Measurements from ENCODE around the gene THOC1. TPM values are rescaled to one million over a fixed set of nuclear protein-coding genes. Genes with fewer than 3 reads are reported as not detected.
"Not testable (repeated sequence)": the region's sequence is repeated elsewhere in the genome, so short reads cannot be mapped to it uniquely, and the experiment has no call there.

THOC1 gene
- total RNA-seq, 3 donors from 2014 or later, result 51.5 to 54.6 (median 51.6) TPM

DNA sequence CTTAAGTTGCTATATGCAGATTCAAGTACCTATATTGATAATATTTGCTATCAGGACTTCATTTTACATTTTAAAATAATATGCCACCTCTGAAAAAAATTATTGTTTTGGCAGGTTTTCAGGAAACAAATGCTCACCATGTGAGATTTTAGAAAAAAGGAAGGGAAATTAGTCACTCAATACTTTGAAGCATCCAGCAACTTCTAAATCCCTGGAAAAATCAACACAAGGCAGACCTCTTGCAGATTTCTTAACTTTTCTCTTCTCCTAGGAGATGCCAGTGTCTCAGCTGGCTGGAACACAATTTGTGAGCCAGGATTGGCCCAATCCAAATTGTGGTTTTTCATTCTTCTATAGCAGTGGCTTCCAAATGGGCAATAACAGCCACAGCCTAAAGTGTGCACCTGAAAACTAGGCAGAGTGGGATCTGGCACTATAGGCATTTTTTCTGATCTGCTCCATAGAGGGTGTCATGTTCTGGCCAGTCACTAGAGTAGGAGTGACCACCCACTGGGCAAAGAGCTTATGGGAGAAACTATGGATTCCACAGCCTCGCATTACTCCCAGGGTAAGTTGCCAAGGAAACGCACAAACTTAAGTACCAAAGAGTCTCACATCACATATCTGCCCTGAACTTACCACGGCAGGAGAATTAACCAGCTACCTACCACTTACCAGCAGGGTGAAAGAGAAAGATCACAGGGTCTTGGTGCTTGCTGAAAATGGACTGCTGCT, 28.1 kb upstream of the THOC1 start:
- Mint-ChIP-seq H3K4me1 (ENCODE audit: low read depth) (no peaks in the 10 kb centered on the region), H3K9me3 (peaks cover 4% of the 10 kb centered on the region), H3K27me3 (ENCODE audit: low read depth) (no peaks in the 10 kb centered on the region), H3K4me3 (no peak overlapping the region), H3K36me3 (ENCODE audit: insufficient read depth) (no peaks in the 10 kb centered on the region)
- ATAC-seq (no peak), DNase-seq (no peak)

DNA sequence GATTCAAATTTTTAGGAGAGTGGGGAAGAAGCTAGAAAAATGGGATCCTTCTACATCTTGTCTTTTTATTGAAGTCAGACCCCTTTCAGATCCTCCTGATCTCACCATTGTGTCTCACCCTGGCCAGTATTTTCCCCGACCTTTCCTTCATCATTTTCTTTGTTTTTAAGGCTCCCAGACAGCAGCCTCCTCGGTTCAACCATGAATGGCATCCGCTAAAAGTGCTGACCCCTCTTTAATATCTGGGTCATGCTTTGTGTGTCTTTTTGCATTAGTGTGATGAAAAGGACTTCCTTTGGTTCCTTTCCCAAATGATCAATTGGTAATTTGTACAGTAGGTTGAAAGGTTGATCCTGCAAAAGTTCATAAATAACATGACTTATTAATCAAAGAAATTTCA, 26.7 kb upstream of the THOC1 start:
- H3K9me3 Mint-ChIP-seq, result no peaks in the 10 kb centered on the region

DNA sequence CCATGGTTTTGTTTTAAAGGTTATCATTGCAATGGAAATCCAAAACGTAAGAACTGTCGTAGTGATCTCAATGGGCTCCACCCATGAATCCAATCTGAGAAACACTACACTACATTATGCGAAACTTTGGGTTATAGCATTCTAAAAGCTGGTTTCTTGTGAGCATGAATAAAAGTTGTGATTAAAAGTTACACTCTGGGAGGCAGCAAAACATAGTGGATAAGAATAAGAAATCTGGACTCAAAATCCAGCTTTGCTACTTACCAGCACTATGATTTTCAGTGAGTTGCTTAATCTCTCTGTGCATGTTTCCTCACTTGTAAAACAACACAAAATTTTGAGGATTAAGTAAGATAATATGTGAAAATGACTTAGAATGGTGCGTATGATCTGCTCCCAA, 25.7 kb upstream of the THOC1 start:
- H3K27me3 Mint-ChIP-seq (ENCODE audit: low read depth), result peaks cover 6% of the 10 kb centered on the region
- no peak for DNase-seq
- no peak for ATAC-seq
- no peaks in the 10 kb centered on the region for H3K36me3 Mint-ChIP-seq (ENCODE audit: insufficient read depth)
- no peaks in the 10 kb centered on the region for H3K9me3 Mint-ChIP-seq
- H3K4me1 Mint-ChIP-seq (ENCODE audit: low read depth), result no peaks in the 10 kb centered on the region
- no peak overlapping the region for H3K4me3 Mint-ChIP-seq

More for the DNA sequence above, 26.7 kb upstream of the THOC1 start:
- no peaks in the 10 kb centered on the region for H3K36me3 Mint-ChIP-seq (ENCODE audit: insufficient read depth)
- no peaks in the 10 kb centered on the region for H3K4me1 Mint-ChIP-seq (ENCODE audit: low read depth)
- H3K4me3 Mint-ChIP-seq, result no peak overlapping the region
- peaks cover 6% of the 10 kb centered on the region for H3K27me3 Mint-ChIP-seq (ENCODE audit: low read depth)
- DNase-seq (no peak), ATAC-seq (no peak)

DNA sequence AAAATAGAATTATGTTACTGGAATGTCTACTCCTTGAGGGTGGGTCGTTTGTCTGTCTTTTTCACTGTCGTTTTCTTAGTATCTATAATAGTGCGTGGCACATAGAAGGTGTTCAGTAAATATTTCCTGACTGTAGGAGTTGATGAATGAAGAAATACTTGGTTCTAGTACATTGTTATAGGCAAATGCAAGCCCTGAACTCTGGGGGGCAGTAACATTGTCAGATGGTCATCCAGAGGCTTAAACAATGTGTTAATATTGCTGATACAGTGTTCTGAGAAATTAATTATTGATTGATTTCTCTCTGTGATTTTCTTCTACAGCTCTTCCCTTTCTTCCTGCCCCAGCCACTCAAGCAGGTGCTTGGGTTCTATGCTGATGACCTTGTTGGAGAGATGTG, 24.4 kb upstream of the THOC1 start:
- ATAC-seq (no peak), DNase-seq (no peak)
- Mint-ChIP-seq H3K4me3 (no peak overlapping the region), H3K4me1 (ENCODE audit: low read depth) (no peaks in the 10 kb centered on the region), H3K36me3 (ENCODE audit: insufficient read depth) (no peaks in the 10 kb centered on the region), H3K27me3 (ENCODE audit: low read depth) (peaks cover 6% of the 10 kb centered on the region), H3K9me3 (no peaks in the 10 kb centered on the region)

DNA sequence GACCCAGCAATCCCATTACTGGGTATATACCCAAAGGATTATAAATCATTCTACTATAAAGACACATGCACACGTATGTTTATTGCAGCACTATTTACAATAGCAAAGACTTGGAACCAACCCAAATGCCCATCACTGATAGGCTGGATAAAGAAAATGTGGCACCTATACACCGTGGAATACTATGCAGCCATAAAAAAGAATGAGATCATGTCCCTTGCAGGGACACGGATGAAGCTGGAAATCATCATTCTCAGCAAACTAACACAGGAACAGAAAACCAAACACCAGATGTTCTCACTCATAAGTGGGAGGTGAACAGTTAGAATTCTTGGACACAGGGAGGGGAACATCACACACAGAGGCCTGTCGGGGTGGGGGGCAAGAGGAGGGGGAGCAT, 22.1 kb upstream of the THOC1 start:
- not testable (repeated sequence) for ATAC-seq; DNase-seq; H3K4me1 Mint-ChIP-seq (ENCODE audit: low read depth); H3K36me3 Mint-ChIP-seq (ENCODE audit: insufficient read depth); H3K27me3 Mint-ChIP-seq (ENCODE audit: low read depth); H3K9me3 Mint-ChIP-seq; H3K4me3 Mint-ChIP-seq

DNA sequence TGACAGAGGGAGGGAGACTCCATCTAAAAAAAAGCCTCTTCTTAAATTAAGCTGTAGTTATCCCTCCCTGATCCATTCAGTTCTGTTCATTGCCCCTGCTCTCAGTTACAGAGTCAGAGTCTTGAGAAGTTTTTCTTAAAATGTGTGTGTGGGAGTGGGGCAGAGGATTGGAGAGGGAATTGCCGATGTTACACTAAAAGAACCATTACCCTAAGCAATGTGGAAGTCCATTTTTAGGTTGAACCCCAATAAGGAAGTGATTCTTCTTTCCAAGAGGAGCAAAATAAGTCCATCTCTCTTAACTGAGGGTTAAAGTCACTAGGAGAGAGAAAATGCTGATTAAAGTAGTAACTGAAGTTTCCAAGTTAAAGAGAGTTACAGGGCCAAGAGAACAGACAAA, 21.2 kb upstream of the THOC1 start:
- Mint-ChIP-seq H3K36me3 (ENCODE audit: insufficient read depth) (no peaks in the 10 kb centered on the region), H3K4me3 (no peak overlapping the region), H3K9me3 (no peaks in the 10 kb centered on the region), H3K27me3 (ENCODE audit: low read depth) (peaks cover 9% of the 10 kb centered on the region), H3K4me1 (ENCODE audit: low read depth) (peaks cover 5% of the 10 kb centered on the region)
- ATAC-seq (no peak), DNase-seq (no peak)

DNA sequence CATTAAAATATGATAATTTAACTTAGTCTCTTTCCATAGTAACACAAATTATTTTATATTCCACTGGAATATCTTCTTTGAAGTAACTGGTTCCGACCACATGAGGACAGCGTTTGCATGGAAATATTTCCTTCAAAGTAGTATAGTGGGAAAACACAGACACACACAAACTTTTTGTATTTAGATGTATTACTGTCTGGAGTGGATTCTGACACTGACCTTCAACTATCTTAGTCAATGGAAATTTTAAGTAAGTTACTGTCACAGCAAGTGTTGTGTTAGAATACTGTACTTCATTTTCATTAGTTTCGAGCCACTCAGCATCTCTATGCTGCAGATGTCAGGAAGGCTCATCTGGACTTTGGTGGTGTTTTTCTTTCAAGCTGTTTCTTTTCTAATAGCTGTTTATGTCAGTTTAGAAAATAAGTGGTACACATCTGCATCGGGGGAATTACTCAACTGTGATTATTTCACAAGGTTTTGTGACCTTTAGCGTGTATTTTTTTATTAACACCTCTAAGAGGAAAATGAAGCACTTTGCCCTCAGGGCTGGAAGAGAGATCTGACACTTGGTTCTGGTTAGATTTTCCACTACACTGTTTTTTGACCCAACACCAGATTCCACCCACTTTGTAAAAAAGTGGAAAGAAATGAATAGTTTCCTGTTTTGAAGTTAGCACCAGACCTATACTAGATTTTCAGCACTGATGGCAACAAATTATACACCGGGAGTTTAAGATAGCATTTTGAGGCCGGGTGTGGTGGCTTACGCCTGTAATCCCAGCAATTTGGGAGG, 18.9 kb upstream of the THOC1 start:
- Mint-ChIP-seq H3K9me3 (no peaks in the 10 kb centered on the region), H3K36me3 (ENCODE audit: insufficient read depth) (no peaks in the 10 kb centered on the region), H3K4me3 (no peak overlapping the region), H3K27me3 (ENCODE audit: low read depth) (peaks cover 9% of the 10 kb centered on the region), H3K4me1 (ENCODE audit: low read depth) (peaks cover 5% of the 10 kb centered on the region)
- ATAC-seq, result no peak
- no peak for DNase-seq

DNA sequence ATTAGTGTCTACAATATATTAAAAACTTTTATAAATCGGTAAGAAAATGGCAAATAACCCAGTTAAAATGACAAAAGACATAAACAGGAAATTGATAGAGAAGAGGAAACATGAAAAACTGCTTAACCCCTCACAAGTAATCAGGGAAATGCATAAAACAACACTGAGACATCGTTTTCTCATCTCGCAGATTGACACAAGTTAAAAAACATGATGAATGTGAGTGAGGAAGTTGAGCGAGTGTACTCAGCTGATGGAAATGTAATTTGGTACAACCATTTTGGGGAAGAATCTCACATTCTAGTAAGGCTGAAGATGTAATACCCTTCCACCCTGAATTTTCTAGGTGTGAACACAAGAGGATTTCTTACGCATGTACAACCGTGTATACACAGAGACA, 18.0 kb upstream of the THOC1 start:
- Mint-ChIP-seq H3K4me3 (no peak overlapping the region), H3K27me3 (ENCODE audit: low read depth) (peaks cover 14% of the 10 kb centered on the region), H3K9me3 (no peaks in the 10 kb centered on the region), H3K4me1 (ENCODE audit: low read depth) (peaks cover 5% of the 10 kb centered on the region), H3K36me3 (ENCODE audit: insufficient read depth) (no peaks in the 10 kb centered on the region)
- ATAC-seq, result no peak
- DNase-seq, result no peak

DNA sequence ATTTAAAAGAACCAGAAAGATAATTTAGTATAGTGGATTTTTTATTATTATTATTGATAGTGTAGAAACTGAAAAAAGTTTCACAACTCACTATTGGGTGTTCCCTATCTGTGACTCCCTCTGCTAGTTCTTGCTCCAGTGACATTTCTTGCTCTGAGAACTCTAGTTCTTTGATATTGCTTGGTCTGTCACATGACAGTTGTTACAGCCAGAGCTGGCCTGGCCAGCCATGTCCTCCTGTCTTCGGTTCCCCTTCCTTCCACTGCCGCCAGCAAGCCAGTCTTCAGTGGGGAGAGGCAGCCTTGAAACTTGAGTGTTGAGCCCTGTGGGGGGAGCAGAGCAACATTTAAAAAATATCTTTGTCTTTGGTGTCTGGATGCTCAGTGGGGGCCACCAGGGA, 7.6 kb upstream of the THOC1 start:
- Mint-ChIP-seq H3K4me1 (ENCODE audit: low read depth) (no peaks in the 10 kb centered on the region), H3K4me3 (no peak overlapping the region)

DNA sequence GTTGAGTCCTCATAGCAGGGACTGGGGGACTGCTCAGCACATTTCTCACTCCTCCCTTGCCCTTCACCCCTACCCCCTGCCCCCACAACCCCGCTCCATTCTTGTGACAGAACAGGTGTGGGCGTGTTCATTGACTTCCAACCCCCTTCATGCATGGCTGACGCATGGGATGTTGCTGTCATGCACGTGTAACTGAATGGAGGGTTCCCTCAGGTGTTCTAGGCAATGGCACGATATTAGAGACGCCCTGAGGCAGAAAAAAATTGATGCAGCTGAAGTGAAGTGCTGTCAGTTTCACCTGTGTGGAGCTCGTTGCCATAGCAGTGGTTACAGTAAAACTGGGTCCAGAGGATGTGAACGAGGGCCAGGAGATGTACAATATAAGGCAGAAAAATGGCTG, 6.5 kb upstream of the THOC1 start:
- Mint-ChIP-seq H3K27me3 (ENCODE audit: low read depth) (peaks cover 4% of the 10 kb centered on the region), H3K36me3 (ENCODE audit: insufficient read depth) (no peaks in the 10 kb centered on the region), H3K9me3 (no peaks in the 10 kb centered on the region), H3K4me1 (ENCODE audit: low read depth) (peaks cover 6% of the 10 kb centered on the region), H3K4me3 (no peak overlapping the region)
- ATAC-seq (no peak), DNase-seq (no peak)

More for the DNA sequence above, 7.6 kb upstream of the THOC1 start:
- Mint-ChIP-seq H3K36me3 (ENCODE audit: insufficient read depth) (no peaks in the 10 kb centered on the region), H3K9me3 (no peaks in the 10 kb centered on the region), H3K27me3 (ENCODE audit: low read depth) (peaks cover 7% of the 10 kb centered on the region)
- DNase-seq, result no peak
- no peak for ATAC-seq

DNA sequence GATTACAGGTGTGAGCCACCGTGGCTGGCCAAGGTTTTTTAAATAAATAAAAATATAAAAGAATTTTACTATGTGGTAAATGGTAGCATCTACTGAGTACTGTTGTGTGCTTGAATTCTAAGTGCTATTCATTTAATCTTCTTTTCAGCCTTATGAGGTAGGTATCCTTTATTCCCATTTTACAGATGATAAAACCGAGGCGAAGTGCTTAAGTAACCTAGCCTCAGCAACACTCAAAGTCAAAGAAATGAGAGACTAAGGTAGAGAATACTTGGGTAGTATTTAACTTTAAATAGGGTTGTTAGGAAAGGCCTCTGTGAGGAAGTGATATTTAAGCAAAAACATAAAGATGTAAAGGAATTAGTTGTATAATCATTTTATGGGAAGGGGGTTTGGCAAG, 5.7 kb upstream of the THOC1 start:
- Mint-ChIP-seq H3K9me3 (no peaks in the 10 kb centered on the region), H3K4me3 (no peak overlapping the region), H3K4me1 (ENCODE audit: low read depth) (peaks cover 12% of the 10 kb centered on the region), H3K36me3 (ENCODE audit: insufficient read depth) (no peaks in the 10 kb centered on the region), H3K27me3 (ENCODE audit: low read depth) (peaks cover 4% of the 10 kb centered on the region)
- DNase-seq (no peak), ATAC-seq (no peak)

DNA sequence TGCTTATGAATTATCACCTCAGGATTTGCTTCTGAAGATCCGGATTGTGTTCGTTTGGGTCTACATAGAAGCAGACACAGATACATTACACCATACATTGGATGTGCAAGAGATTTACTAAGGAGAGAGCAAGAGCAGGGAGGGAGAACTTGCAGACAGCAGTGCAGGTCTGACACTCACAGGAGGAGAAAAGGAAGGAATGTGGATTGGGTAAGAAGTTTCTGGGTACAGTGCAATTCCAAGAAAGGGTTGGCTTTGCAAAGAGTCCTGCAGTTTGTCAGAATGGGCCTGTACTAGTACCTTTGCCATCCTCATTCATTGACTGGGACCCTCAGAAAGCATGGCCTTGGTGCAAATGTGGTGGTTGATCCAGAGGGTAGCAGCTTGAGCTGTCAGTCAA, 4.8 kb upstream of the THOC1 start:
- H3K4me1 Mint-ChIP-seq (ENCODE audit: low read depth), result peaks cover 13% of the 10 kb centered on the region
- DNase-seq, result no peak
- no peak overlapping the region for H3K4me3 Mint-ChIP-seq
- no peak for ATAC-seq
- no peaks in the 10 kb centered on the region for H3K36me3 Mint-ChIP-seq (ENCODE audit: insufficient read depth)
- H3K9me3 Mint-ChIP-seq, result no peaks in the 10 kb centered on the region
- peaks cover 4% of the 10 kb centered on the region for H3K27me3 Mint-ChIP-seq (ENCODE audit: low read depth)

DNA sequence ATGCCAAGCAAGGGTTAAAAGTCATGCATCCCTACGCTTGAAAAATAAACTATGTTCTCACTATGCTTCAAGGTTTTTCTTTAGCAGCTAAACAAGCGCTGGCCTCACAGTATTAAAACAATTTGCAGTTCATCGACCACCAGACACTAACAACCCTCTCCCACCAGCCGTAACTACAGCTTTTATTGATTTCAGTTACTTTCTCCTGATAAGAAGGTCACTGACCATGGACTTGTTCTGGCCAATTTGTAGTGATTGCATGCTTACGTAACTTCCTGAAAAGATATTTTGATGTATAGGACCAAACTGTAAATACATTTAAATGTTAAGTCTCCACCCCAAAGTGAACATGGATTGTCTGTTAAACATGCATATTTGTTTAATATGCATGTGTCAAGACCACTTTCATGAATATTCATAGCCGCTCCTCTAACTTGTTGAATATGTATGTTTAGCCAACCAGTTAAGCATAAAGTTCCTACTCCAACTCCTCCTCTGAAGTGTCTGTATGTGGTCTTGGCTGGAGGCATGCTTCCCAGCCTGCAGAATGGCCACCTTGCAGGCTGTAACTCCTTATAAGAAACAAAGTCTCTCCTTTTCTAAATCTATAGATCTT, 1.7 kb upstream of the THOC1 start:
- DNase-seq (no peak), ATAC-seq (no peak)
- Mint-ChIP-seq H3K4me1 (ENCODE audit: low read depth) (peaks cover 27% of the 10 kb centered on the region), H3K9me3 (no peaks in the 10 kb centered on the region), H3K27me3 (ENCODE audit: low read depth) (no peaks in the 10 kb centered on the region), H3K4me3 (peak overlapping the region; percentile 97), H3K36me3 (ENCODE audit: insufficient read depth) (peaks cover 2% of the 10 kb centered on the region)

DNA sequence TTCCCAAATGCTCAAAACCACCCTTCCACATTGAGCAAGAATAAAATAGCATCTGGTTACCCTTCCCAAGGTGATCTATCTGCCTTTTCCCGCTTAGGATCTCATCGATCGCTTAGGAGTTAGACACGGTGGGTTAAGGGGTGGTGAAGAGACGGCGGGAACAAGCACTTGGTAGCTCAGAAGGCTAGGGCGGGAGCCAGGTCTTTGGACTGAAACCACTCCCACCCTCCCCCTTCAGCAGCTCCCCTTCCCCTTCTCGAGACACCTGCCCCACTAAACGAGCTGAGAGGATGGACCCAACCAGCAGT, 513 bp downstream of the THOC1 start:
- DNase-seq, result no peak
- H3K36me3 Mint-ChIP-seq (ENCODE audit: insufficient read depth), result peaks cover 17% of the 10 kb centered on the region

More for the DNA sequence above, 513 bp downstream of the THOC1 start:
- Mint-ChIP-seq H3K4me1 (ENCODE audit: low read depth) (peaks cover 27% of the 10 kb centered on the region), H3K27me3 (ENCODE audit: low read depth) (no peaks in the 10 kb centered on the region), H3K4me3 (peak overlapping the region; percentile 97), H3K9me3 (no peaks in the 10 kb centered on the region)
- ATAC-seq, result no peak
